ENCODE measurements around the gene PPP1R7. TPM values are rescaled to one million over a fixed set of nuclear protein-coding genes. Genes with fewer than 3 reads are reported as not detected.

PPP1R7 gene
- total and polyA plus RNA-seq, 8 donors, result 21.5 to 38.7 (median 31.5) TPM

- WGBS, 2 donors, result 94 to 96% methylated on average over 12 of the region's 12 CpGs
- DNase-seq (peak in 1 of 6 donors; percentile 37), ATAC-seq (no peak), FAIRE-seq (no peak)
- no peak overlapping the region for H3K27ac ChIP-seq
- H3K4me3 ChIP-seq, result no peak overlapping the region
- peaks cover 0 to 13% (median 0%) of the 10 kb centered on the region in 3 donors for H3K36me3 ChIP-seq
- no peaks in the 10 kb centered on the region for H3K27me3 ChIP-seq
- intact Hi-C loops (cut with DNase I), result no loop called here
- H3K9me3 ChIP-seq, result no peaks in the 10 kb centered on the region
- no peaks in the 10 kb centered on the region for H3K4me1 ChIP-seq
- TF ChIP-seq CTCF (IDR thresholded peaks at IDR 0.05), result no peak
Measured at GRCh38 chr2:241180495-241180894, 30.2 kb downstream of the PPP1R7 start.

- ATAC-seq (no peak), DNase-seq (no peak), FAIRE-seq (no peak)
- TF ChIP-seq CTCF (IDR thresholded peaks at IDR 0.05), result no peak
- H3K36me3 ChIP-seq, result peaks cover 0 to 10% (median 0%) of the 10 kb centered on the region in 3 donors
- WGBS, 2 donors, result 96 to 98% methylated on average over 3 of the region's 3 CpGs
- no peaks in the 10 kb centered on the region for H3K27me3 ChIP-seq
- intact Hi-C loops (cut with DNase I), result no loop called here
- H3K9me3 ChIP-seq, result no peaks in the 10 kb centered on the region
- H3K4me1 ChIP-seq, result no peaks in the 10 kb centered on the region
- no peak overlapping the region for H3K4me3 ChIP-seq
- no peak overlapping the region for H3K27ac ChIP-seq
Measured at GRCh38 chr2:241182126-241182525, 31.9 kb downstream of the PPP1R7 start.

GRCh38 chr2:241182531-241183133 is 32.4 kb downstream of the PPP1R7 start:
- H3K36me3 ChIP-seq, result peaks cover 0 to 10% (median 0%) of the 10 kb centered on the region in 3 donors

GRCh38 chr2:241183221-241183620 is 33.0 kb downstream of the PPP1R7 start:
- 87 to 95% methylated on average over 9 of the region's 9 CpGs for WGBS, 2 donors
- intact Hi-C loops (cut with DNase I), result no loop called here
- FAIRE-seq, result no peak
- Histone ChIP-seq H3K27ac (no peak overlapping the region), H3K9me3 (no peaks in the 10 kb centered on the region), H3K36me3 (peaks cover 0 to 10% (median 0%) of the 10 kb centered on the region in 3 donors), H3K4me1 (no peaks in the 10 kb centered on the region), H3K27me3 (no peaks in the 10 kb centered on the region), H3K4me3 (no peak overlapping the region)
- no peak for TF ChIP-seq CTCF (IDR thresholded peaks at IDR 0.05)
- DNase-seq, result no peak
- ATAC-seq, result no peak

More at GRCh38 chr2:241182531-241183133, 32.4 kb downstream of the PPP1R7 start:
- no peak for FAIRE-seq
- Histone ChIP-seq H3K27ac (no peak overlapping the region), H3K27me3 (no peaks in the 10 kb centered on the region), H3K9me3 (no peaks in the 10 kb centered on the region), H3K4me3 (no peak overlapping the region), H3K4me1 (no peaks in the 10 kb centered on the region)
- ATAC-seq, result no peak
- DNase-seq, result peak in 1 of 6 donors; percentile 23
- TF ChIP-seq CTCF (IDR thresholded peaks at IDR 0.05), result no peak
- intact Hi-C loops (cut with DNase I), result no loop called here
- WGBS, 2 donors, result 93 to 95% methylated on average over 28 of the region's 28 CpGs

- no peak for ATAC-seq
- Histone ChIP-seq H3K9me3 (no peaks in the 10 kb centered on the region), H3K4me3 (no peak overlapping the region), H3K27me3 (no peaks in the 10 kb centered on the region), H3K4me1 (no peaks in the 10 kb centered on the region), H3K27ac (no peak overlapping the region), H3K36me3 (no peaks in the 10 kb centered on the region)
- intact Hi-C loops (cut with DNase I), result no loop called here
- DNase-seq, result no peak
- 69 to 70% methylated on average over 9 of the region's 9 CpGs for WGBS, 2 donors
- TF ChIP-seq CTCF (IDR thresholded peaks at IDR 0.05), result no peak
- no peak for FAIRE-seq
Measured at GRCh38 chr2:241184901-241185300, 34.6 kb downstream of the PPP1R7 start.
